Measurements from ENCODE around the gene SLF2. TPM values are rescaled to one million over a fixed set of nuclear protein-coding genes. Genes with fewer than 3 reads are reported as not detected.
A peak's percentile ranks its signal among the peaks of the same experiment; 100 is the strongest.
"Not testable (repeated sequence)": the region's sequence is repeated elsewhere in the genome, so short reads cannot be mapped to it uniquely, and the experiment has no call there.

Gene SLF2
- total RNA-seq, 1 donor from 2014 or later = 12.1 TPM

DNA sequence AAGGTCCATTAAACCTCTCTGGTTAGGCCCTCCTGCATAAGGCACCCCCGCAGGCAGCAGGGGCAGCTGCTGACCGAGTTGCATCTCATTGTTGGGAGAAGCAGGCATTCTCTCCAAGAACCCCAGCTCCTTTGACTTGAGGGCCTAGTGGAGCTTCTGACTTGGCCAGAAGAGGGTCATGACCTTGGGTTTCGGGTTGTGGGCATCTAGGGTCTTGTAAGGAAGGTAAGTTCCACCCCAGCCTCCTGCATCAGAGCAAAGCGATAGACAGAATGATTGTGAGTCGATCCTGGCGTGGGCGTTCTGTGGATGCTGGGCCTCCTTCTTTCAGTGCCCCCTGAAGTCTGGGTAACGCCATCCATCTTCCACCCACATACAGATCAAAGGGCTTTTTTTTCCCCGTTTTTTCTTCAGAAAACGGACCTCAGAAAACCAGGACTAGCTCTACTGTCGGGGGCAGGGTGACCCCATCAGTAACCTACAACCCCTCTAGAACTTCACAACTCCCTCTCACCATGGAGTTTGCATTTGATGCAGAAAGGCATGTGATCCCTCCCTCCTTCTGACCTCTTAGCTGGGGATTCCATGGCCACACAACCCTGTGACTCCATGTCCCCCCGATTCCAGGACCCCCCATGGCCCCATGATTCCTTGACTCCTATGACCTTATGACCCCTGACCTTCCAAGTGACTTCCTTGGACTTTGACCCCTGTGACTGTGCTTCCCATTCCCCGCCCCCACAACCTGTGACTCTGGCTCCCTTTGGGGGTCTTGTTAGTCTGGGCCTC lies 59.5 kb downstream of the SLF2 start:
- TF ChIP-seq, protein P1, sequence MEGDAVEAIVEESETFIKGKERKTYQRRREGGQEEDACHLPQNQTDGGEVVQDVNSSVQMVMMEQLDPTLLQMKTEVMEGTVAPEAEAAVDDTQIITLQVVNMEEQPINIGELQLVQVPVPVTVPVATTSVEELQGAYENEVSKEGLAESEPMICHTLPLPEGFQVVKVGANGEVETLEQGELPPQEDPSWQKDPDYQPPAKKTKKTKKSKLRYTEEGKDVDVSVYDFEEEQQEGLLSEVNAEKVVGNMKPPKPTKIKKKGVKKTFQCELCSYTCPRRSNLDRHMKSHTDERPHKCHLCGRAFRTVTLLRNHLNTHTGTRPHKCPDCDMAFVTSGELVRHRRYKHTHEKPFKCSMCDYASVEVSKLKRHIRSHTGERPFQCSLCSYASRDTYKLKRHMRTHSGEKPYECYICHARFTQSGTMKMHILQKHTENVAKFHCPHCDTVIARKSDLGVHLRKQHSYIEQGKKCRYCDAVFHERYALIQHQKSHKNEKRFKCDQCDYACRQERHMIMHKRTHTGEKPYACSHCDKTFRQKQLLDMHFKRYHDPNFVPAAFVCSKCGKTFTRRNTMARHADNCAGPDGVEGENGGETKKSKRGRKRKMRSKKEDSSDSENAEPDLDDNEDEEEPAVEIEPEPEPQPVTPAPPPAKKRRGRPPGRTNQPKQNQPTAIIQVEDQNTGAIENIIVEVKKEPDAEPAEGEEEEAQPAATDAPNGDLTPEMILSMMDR (IDR thresholded peaks at IDR 0.05; ENCODE audit: insufficient read depth, low read length, severe bottlenecking) = no peak
- FAIRE-seq = peak; percentile 36
- Histone ChIP-seq H3K36me3 (ENCODE audit: control insufficient read depth, insufficient read depth, low read length) (no peaks in the 10 kb centered on the region), H3K4me3 (ENCODE audit: low read depth, low read length) (no peak overlapping the region), H3K27me3 (ENCODE audit: control insufficient read depth, insufficient read depth, low read length) (no peaks in the 10 kb centered on the region)
- DNase-seq (ENCODE audit: low read depth) = no peak

DNA sequence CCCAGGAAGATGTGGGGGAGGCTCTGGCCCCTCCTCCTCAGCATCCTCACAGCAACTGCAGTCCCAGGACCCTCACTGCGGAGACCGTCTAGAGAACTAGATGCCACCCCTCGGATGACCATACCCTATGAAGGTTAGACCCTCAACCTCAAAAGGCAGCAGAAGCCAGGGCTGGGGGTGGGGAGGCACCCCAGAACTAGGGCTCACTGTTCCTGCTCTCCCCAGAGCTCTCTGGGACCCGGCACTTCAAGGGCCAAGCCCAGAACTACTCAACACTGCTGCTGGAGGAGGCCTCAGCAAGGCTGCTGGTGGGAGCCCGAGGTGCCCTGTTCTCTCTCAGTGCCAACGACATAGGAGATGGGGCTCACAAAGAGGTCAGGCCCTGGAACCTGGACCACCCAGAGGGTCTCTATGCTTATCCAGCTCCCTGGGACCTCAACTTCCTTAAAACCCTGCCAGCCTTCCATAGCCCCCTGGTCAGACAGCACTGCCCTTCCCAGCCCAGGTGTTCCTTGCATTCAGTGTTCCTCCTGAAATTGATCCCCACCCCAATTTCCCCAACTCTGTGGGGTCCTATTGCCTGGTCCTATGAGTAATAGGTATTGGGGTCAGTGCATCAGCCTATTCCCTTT lies 60.3 kb downstream of the SLF2 start:
- Histone ChIP-seq H3K4me3 (ENCODE audit: low read depth, low read length) (no peak overlapping the region), H3K27me3 (ENCODE audit: control insufficient read depth, insufficient read depth, low read length) (no peaks in the 10 kb centered on the region), H3K36me3 (ENCODE audit: control insufficient read depth, insufficient read depth, low read length) (no peaks in the 10 kb centered on the region)
- no peak for FAIRE-seq
- no peak for DNase-seq (ENCODE audit: low read depth)
- TF ChIP-seq, protein P1 (IDR thresholded peaks at IDR 0.05; ENCODE audit: insufficient read depth, low read length, severe bottlenecking) = no peak

DNA sequence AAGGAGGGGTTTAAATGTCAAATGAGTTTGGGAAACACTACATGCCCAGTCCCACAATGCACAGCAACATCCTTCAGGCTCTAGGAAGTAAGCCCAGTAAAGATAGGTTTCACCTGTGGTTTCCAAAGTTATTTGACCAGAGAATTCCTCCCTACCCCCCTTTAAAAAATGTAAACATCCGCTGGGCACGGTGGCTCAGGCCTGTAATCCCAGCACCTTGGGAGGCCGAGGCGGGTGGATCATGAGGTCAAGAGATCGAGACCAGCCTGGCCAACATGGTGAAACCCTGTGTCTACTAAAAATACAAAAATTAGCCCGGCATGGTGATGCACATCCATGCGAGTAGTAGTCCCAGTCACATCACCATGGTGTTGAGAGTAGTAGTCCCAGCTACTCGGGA lies 62.6 kb downstream of the SLF2 start:
- H3K27me3 ChIP-seq (ENCODE audit: control insufficient read depth, insufficient read depth, low read length); H3K4me3 ChIP-seq (ENCODE audit: low read depth, low read length); FAIRE-seq; H3K36me3 ChIP-seq (ENCODE audit: control insufficient read depth, insufficient read depth, low read length); DNase-seq (ENCODE audit: low read depth): not testable (repeated sequence)

DNA sequence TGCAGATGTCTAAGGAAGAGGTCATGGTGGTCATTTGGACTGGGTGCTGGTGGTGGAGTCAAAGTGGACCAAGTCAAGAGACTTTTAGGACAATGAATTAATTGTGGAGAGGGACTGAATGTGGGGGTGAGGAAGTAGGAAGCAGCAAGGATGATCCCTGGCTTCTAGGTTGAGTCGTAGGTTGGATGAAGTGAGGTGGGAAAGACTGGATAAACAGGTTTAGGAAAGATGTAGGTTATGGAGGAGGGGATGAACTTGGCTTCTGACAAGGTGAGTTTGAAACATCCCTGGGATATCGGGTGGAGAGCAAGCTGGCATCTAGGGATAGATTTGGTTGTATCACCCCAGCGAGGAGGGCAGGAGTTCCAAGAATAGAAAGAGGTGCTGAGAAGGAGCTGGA lies 64.1 kb downstream of the SLF2 start:
- H3K4me3 ChIP-seq (ENCODE audit: low read depth, low read length) = no peak overlapping the region
- peaks cover 1% of the 10 kb centered on the region for H3K36me3 ChIP-seq (ENCODE audit: control insufficient read depth, insufficient read depth, low read length)
- FAIRE-seq = no peak
- TF ChIP-seq, protein P1 (IDR thresholded peaks at IDR 0.05; ENCODE audit: insufficient read depth, low read length, severe bottlenecking) = no peak
- no peak for DNase-seq (ENCODE audit: low read depth)
- H3K27me3 ChIP-seq (ENCODE audit: control insufficient read depth, insufficient read depth, low read length) = no peaks in the 10 kb centered on the region

DNA sequence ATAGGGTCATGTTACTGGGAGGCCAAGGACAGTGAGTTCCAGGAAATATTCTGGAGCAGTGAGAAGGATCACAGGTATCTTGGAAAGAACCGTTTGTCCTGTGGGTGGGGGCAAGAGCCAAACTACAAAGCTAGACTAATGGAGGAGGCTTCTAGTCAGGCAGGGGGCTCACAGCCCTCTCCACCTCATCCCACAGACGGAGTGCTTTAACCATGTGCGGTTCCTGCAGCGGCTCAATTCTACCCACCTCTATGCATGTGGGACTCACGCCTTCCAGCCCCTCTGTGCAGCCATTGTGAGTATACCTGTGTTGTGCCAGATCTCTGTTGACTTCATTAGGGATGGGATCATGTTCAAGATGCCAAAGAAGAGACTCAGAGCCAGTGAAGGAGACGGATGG lies 64.7 kb downstream of the SLF2 start:
- Histone ChIP-seq H3K27me3 (ENCODE audit: control insufficient read depth, insufficient read depth, low read length) (no peaks in the 10 kb centered on the region), H3K36me3 (ENCODE audit: control insufficient read depth, insufficient read depth, low read length) (peaks cover 1% of the 10 kb centered on the region), H3K4me3 (ENCODE audit: low read depth, low read length) (no peak overlapping the region)
- TF ChIP-seq, protein P1 (IDR thresholded peaks at IDR 0.05; ENCODE audit: insufficient read depth, low read length, severe bottlenecking) = no peak
- no peak for DNase-seq (ENCODE audit: low read depth)
- FAIRE-seq = no peak

DNA sequence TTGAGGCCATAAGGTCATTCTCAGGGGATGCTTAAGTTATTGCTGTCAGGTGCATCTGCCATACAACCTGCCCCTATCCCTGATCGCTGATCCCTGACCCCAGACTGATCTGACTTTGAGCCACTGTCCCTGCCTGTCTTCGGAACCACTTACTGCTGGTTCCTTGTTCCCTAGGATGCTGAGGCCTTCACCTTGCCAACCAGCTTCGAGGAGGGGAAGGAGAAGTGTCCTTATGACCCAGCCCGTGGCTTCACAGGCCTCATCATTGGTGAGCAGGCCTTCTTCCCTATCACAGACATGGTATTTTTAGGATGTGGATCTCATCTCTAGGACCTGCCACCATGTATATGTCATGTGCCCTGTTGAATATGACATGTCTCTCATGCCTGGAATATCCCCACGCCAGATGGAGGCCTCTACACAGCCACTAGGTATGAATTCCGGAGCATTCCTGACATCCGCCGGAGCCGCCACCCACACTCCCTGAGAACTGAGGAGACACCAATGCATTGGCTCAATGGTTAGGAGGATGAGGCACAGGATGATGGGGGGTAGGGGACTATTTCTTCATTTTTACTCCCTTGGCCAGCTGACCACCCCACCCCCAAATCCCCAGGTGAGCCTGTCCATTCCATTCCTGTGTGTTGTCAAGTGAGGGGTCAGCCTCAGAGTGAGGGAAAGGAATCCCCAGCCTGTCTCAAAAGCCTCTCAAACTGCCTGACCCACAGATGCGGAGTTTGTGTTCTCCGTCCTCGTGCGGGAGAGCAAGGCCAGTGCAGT lies 65.5 kb downstream of the SLF2 start:
- Histone ChIP-seq H3K4me3 (ENCODE audit: low read depth, low read length) (no peak overlapping the region), H3K36me3 (ENCODE audit: control insufficient read depth, insufficient read depth, low read length) (peaks cover 6% of the 10 kb centered on the region), H3K27me3 (ENCODE audit: control insufficient read depth, insufficient read depth, low read length) (no peaks in the 10 kb centered on the region)
- FAIRE-seq (no peak), DNase-seq (ENCODE audit: low read depth) (no peak)
- TF ChIP-seq, protein P1 (IDR thresholded peaks at IDR 0.05; ENCODE audit: insufficient read depth, low read length, severe bottlenecking) = no peak
